Measurements from ENCODE around the gene COL25A1.

- no peak for TF ChIP-seq CTCF (IDR thresholded peaks at IDR 0.05)
- no peak for TF ChIP-seq POLR2A (IDR thresholded peaks at IDR 0.05)
These were observed 144.8 kb downstream of the COL25A1 start for GRCh38 chr4:109157696-109158095.

Measured in heart left ventricle (tissue), 13 donors.